AG08396 (cell line): ENCODE measurements around the gene FEV.

Source experiments
- DNase-seq: peaks from one replicate; pipeline ENCODE4 v3.0.0; 2012; ENCODE audit warnings: low spot score, mixed read lengths

FEV gene

GRCh38 chr2:218993345-218994315 is 8.6 kb upstream of the FEV start, which contains the start of gene CRYBA2:
Gene CRYBA2 (minus strand): TSS chr2:218993422. CDS start chr2:218993176, 246 bp downstream.
- no peak for DNase-seq

GRCh38 chr2:218992703-218993344 is 7.8 kb upstream of the FEV start:
- no peak for DNase-seq

GRCh38 chr2:218992196-218992595 is 7.2 kb upstream of the FEV start:
- no peak for DNase-seq

DNA sequence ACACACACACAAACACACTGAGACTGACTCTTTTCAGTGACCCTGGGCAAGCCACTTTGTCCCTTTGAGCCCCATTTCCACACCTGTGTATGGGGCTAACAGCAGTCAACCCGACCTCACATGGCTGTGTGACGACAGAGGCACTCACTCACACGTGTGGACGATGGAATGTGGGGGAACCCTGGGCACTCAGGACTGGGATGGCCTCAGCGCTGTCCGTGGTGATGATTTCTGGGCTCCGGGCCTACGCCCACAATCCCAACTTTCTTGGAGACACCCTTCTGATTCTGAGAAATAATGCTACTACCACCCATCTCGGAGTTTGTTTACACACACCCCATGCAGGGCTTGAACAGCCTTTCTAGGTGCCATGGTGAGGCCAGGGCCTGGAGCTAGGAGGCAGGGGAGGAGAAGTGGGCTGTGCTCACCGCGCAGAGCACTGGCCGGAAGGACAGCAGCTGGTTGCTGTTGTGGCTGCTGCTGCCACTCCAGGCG is 6.7 kb upstream of the FEV start:
- DNase-seq: peak; percentile 79

GRCh38 chr2:218990612-218991011 is 5.6 kb upstream of the FEV start:
- no peak for DNase-seq

DNA sequence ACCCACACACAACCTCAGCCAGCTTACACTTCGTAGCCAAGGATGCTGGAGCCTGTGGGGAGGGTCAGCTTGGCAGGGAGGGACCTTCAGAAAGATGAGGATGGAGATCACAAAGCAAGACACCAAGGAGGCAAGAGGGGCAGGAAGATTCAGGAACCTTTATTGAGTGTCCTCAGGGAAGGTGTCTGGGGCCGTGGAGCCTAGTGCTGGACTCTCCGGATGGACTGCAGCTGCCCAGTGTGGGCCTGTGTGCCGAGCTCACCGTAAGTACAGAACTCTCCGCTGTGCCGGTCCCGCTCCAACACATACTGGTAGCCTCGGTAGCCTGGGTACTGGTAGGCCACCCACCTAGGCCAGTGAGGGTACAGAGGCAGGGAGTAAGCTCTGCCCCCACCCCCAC is 5.1 kb upstream of the FEV start:
- DNase-seq: no peak

GRCh38 chr2:218988650-218989049 is 3.7 kb upstream of the FEV start:
- DNase-seq: no peak

- no peak for DNase-seq
These were observed 3.2 kb upstream of the FEV start for GRCh38 chr2:218988164-218988563.

DNA sequence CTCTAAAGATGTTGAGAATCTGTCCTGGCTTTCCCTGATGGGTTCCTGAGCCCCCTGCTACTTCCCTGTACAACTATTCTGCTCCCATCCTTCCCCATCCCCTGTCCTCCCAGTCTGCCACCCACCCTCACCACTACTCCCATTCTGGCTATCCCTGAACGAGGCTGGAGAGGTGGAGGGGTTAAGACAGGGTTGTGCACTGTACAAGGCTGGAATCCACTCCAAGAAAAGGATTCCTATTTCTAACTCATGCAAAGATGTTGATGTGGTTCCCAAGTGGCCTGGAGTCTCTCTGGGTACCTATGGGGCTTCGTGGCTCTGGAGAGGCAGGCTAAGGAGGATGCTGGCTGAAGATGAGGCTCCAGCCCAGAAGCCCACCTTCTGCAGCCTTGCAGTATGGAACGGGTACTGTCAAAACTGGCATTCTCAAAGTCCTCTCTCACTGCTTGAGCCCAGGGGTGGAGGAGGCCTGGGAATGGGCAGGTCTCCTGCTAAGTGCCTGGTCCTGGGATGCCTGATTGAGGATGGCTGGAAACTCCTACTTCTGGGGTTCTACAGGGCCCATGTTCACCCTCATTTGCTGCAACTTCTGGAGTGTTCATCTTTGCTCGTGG is 1.3 kb upstream of the FEV start:
- no peak for DNase-seq

- no peak for DNase-seq
These were observed 524 bp upstream of the FEV start for GRCh38 chr2:218985325-218986091.

- DNase-seq: no peak
These were observed 554 bp downstream of the FEV start for GRCh38 chr2:218984239-218985020.

DNA sequence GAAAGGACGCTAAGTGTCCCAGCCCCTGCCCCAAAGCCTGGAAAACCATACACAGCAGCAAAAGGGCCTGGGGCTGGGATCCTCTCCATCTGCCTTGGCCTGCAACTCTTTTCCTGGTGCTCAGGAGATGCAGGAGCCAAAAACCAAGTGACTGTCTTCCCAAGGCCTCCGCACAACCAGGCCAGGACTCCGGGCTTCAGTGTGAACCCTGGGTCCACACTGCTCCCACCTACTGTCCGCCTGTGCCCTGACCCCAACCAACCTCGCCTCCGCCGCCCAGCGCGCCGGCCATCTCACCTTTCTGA is 1.1 kb downstream of the FEV start:
- no peak for DNase-seq

DNA sequence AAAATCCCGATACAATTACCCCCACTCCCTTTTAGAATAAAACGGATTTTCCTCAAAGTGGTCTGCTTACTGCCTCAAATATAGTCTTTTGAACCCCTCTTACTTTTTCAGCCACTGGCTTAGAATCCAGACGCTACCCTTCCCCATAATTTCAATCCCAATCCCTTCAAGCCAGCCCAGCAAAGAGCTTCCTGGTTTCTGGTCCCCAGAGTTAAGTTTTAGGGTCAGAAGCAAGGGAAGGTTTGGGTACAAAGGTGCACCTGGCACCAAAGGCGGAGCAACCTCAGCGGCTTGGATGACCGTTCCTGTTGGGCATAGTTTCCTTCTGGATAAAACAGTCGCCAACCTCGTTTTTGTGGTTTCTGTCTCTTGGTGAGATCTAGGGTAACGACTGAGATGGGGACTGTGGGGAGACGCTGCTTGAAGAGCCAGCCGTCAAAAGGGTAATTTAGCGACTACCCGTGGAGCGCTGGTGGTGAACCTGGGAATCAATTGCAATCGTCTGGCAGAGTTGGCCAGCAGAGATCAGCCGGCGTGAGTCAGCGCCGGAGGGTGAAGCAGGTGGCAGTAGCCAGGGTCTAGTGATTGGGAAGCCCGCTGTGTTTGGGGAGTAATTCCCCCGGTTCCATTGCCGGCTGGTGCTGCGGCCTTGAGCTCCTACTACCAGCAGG is 1.6 kb downstream of the FEV start:
- DNase-seq: no peak

GRCh38 chr2:218982586-218983262 is 2.3 kb downstream of the FEV start:
- no peak for DNase-seq

DNA sequence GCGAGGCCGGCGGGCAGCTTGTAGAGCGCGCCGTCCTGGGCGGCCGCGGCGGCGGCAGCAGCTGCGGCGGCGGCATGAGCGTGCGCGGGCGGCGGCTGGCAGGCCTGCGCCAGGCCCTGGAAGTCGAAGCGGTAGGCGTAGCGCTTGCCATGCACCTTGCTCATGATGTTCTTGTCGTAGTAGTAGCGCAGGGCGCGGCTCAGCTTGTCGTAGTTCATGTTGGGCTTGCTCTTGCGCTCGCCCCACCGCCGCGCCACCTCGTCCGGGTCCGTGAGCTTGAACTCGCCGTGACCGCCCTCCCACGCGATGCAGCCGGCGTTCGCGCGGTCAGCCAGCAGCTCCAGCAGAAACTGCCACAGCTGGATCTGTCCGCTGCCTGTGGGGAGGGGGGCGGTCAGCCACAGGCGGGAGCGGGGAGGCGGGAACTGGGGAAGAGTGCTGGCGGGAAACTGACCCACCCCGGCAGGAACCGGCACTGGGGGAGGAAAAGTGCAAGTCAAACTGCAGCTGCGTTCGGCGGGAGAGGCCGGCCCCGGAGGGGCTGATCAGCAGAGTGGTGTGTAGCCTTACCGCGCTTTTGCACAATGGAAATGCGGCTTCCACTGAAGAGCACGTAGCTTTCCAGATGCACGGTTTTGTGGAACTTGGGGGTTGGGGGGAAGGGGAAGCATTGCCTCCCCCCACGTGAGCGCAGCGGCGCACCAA is 3.0 kb downstream of the FEV start:
- no peak for DNase-seq

- DNase-seq: no peak
These were observed 3.5 kb downstream of the FEV start for GRCh38 chr2:218981390-218981880.

DNA sequence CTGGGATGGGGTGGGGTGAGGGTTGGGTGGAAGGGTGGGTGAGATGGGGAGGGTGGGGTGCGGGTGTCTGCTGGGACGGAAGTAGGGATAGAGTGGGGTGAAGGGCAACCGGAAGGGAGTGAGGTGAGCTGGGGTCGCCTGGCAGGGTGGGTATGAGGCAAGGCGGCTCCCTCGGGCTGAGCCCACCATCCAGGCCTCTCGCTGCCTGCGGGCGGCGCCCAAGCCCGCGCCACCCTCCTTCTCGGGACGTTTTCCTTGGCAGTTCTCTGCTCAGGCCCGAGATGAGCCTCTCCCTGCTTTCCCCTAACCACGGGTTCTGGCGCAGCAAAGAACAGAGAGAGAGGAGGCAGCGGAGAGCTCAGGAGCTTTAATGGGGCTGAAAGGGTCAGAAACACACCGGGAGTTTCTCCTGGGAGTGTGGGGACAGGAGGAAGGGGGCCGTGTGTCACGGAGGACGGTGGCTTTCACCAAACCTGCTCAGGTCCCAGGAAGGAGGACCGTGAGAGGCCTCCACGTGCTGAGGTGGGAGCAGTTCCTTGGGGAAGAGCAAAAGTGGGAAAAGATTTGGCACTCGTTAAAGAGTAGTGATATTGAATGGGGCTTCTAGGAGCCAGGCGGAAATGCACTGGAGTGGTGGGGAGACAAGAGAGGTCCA is 4.1 kb downstream of the FEV start:
- no peak for DNase-seq

GRCh38 chr2:218979846-218980734 is 4.9 kb downstream of the FEV start:
- peak; percentile 87 for DNase-seq
